Immature natural killer cell (primary cell): ENCODE measurements around the gene ANKS1B. TPM values are rescaled to one million over a fixed set of nuclear protein-coding genes. Genes with fewer than 3 reads are reported as not detected.

ENCODE experiments used
- DNase-seq, 3 donors: peaks; one replicate each; pipeline ENCODE4 v3.0.0; 2022; ENCODE audit warnings: mixed read lengths in 1 of 3
- H3K27ac Mint-ChIP-seq, 6 donors: one replicate each; pipeline ENCODE4 v1.8.0; 2020; ENCODE audit warnings: mixed read lengths in 6 of 6, mild to moderate bottlenecking in 5 of 6, inconsistent platforms in 4 of 6, moderate library complexity in 3 of 6
- H3K27me3 Mint-ChIP-seq, 3 donors: one replicate each; pipeline ENCODE4 v1.8.0; 2020 to 2021; ENCODE audit warnings: low read depth in 3 of 3, mild to moderate bottlenecking in 3 of 3, mixed read lengths in 3 of 3, moderate library complexity in 3 of 3, inconsistent platforms in 1 of 3
- H3K36me3 Mint-ChIP-seq, 3 donors: one replicate each; pipeline ENCODE4 v1.8.0; 2020; ENCODE audit warnings: mixed read lengths in 3 of 3, inconsistent platforms in 2 of 3, mild to moderate bottlenecking in 2 of 3
- H3K4me1 Mint-ChIP-seq, 2 donors: one replicate each; pipeline ENCODE4 v1.8.0; 2020; ENCODE audit warnings: inconsistent platforms in 2 of 2, mild to moderate bottlenecking in 2 of 2, mixed read lengths in 2 of 2, moderate library complexity in 1 of 2
- H3K4me3 Mint-ChIP-seq, 5 donors: one replicate each; pipeline ENCODE4 v1.8.0; 2020; ENCODE audit warnings: mild to moderate bottlenecking in 5 of 5, mixed read lengths in 5 of 5, inconsistent platforms in 3 of 5, moderate library complexity in 3 of 5
- H3K9me3 Mint-ChIP-seq, 6 donors: one replicate each; pipeline ENCODE4 v1.8.0; 2020; ENCODE audit warnings: mild to moderate bottlenecking in 6 of 6, mixed read lengths in 6 of 6, inconsistent platforms in 4 of 6, moderate library complexity in 3 of 6
- polyA plus RNA-seq, 3 donors: library from polyadenylated mRNA; unstranded; fragments of 300-500 nt; fragmentation: Illumina TruSeq; gene quantifications; one replicate each; pipeline ENCODE4 v1.2.3, GENCODE V29; 2021

Gene ANKS1B
- polyA plus RNA-seq, 3 donors from 2014 or later, result not detected

DNA sequence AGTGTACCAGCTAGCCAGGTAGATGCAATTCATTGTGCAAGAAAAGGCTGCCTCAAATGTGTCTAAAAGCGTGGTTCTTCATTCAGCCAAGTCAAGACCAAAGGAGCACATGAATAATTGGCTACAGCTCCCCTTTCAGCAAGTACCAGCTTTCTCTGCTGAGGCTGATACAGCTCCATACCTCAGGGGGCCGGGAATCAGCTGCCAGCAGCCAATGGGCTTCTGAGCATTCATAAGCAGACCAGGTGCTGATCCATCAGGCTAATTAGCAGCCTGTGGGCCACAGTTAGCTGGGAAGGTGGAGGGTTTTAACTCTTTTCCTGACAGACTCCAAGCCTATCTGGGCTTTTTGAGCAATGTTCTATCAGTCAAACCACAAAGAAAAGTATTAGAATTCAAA lies 1075.0 kb downstream of the ANKS1B start:
- no peak overlapping the region for H3K27ac Mint-ChIP-seq
- H3K27me3 Mint-ChIP-seq, result no peaks in the 10 kb centered on the region
- no peak overlapping the region for H3K4me3 Mint-ChIP-seq
- no peak for DNase-seq
- peaks cover 0 to 1% (median 0%) of the 10 kb centered on the region in 6 donors for H3K9me3 Mint-ChIP-seq
- no peaks in the 10 kb centered on the region for H3K36me3 Mint-ChIP-seq
- H3K4me1 Mint-ChIP-seq, result no peaks in the 10 kb centered on the region

DNA sequence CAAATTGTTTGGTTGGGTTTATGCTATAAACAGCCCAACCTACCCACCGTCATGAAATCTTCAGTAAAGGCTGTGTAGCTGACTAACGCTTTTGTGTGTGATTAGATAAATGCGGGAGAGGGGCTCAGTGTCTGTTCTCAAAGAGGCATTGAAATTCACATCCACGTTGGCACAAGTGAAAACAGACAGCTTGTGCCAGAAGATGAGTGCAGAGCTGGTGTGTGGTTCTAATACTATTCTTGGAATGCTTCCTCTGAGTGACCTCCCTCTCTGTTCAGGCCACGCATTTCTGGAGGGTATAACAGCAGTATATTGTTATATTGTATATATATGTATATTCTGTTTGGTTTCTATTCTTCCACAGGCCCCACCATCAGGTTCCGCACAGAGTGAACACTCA lies 1075.9 kb downstream of the ANKS1B start:
- Mint-ChIP-seq H3K27ac (no peak overlapping the region), H3K4me3 (no peak overlapping the region), H3K27me3 (no peaks in the 10 kb centered on the region), H3K9me3 (peaks cover 0 to 1% (median 0%) of the 10 kb centered on the region in 6 donors), H3K4me1 (no peaks in the 10 kb centered on the region), H3K36me3 (no peaks in the 10 kb centered on the region)
- no peak for DNase-seq

- Mint-ChIP-seq H3K36me3 (no peaks in the 10 kb centered on the region), H3K27me3 (peaks cover 0 to 2% (median 0%) of the 10 kb centered on the region in 3 donors), H3K9me3 (peaks cover 0 to 2% (median 0%) of the 10 kb centered on the region in 6 donors), H3K4me1 (no peaks in the 10 kb centered on the region), H3K4me3 (no peak overlapping the region), H3K27ac (no peak overlapping the region)
- no peak for DNase-seq
Measured at GRCh38 chr12:98903875-98904274, 1080.9 kb downstream of the ANKS1B start.

DNA sequence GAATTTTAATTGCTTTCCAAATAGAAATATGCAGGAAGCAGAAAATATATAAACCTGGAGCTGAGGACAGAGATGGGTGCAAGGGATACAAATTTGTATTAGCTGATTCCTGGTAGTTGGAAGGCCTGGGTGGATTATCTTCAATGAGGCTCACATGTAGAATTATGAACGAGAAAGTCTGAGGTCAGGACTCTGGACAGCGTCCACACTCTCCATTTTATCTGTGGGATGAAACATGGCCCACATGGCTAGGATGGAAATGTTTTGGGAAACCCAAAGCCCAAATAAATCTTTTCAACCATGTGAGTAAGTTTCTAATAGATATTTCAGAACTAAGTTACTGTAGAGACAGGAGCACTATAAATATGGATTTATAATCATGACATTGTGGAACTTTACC lies 1083.5 kb downstream of the ANKS1B start:
- Mint-ChIP-seq H3K4me3 (no peak overlapping the region), H3K4me1 (no peaks in the 10 kb centered on the region), H3K27me3 (peaks cover 4 to 13% (median 4%) of the 10 kb centered on the region in 3 donors), H3K9me3 (peaks cover 0 to 4% (median 0%) of the 10 kb centered on the region in 6 donors), H3K27ac (no peak overlapping the region), H3K36me3 (no peaks in the 10 kb centered on the region)
- no peak for DNase-seq

- H3K27me3 Mint-ChIP-seq, result peaks cover 8 to 28% (median 12%) of the 10 kb centered on the region in 3 donors
- no peaks in the 10 kb centered on the region for H3K4me1 Mint-ChIP-seq
- DNase-seq, result no peak
- no peak overlapping the region for H3K4me3 Mint-ChIP-seq
- H3K9me3 Mint-ChIP-seq, result peaks cover 0 to 17% (median 0%) of the 10 kb centered on the region in 6 donors
- H3K36me3 Mint-ChIP-seq, result peaks cover 0 to 3% (median 0%) of the 10 kb centered on the region in 3 donors
- H3K27ac Mint-ChIP-seq, result no peak overlapping the region
Measured at GRCh38 chr12:98896938-98897337, 1087.8 kb downstream of the ANKS1B start.

DNA sequence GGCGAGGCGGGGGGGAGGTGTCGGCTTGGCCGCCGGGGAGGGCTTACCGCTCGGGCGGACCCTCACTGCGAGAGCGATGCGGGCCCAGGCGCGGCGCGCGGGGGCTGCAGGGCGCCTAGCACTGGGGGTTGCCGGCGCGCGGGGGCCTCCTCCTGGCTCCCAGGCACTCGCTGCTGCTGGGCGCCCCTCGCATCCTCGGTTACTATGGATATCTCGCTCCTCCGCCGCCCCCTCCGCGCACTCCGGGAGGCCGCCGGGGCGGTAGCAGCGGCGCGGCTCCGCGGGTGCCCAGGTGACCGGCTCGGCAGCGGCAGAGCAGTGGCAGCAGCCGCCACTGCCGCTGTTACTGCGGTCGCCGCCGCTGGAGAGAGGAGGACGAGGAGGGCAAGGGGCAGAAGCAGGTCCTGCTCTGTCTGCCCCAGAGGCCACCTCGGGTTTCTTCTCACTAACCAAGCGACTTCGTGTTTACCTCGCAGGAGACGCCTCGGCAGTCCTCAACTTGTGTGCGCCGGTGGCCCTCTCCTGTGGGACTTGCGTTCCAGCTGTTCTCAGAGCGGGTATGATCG lies 1089.6 kb downstream of the ANKS1B start:
- H3K27me3 Mint-ChIP-seq, result peaks cover 8 to 28% (median 10%) of the 10 kb centered on the region in 3 donors
- peaks cover 0 to 17% (median under 1%) of the 10 kb centered on the region in 6 donors for H3K9me3 Mint-ChIP-seq
- no peaks in the 10 kb centered on the region for H3K4me1 Mint-ChIP-seq
- H3K27ac Mint-ChIP-seq, result no peak overlapping the region
- DNase-seq, result no peak
- H3K36me3 Mint-ChIP-seq, result peaks cover 0 to 3% (median 0%) of the 10 kb centered on the region in 3 donors
- no peak overlapping the region for H3K4me3 Mint-ChIP-seq

DNA sequence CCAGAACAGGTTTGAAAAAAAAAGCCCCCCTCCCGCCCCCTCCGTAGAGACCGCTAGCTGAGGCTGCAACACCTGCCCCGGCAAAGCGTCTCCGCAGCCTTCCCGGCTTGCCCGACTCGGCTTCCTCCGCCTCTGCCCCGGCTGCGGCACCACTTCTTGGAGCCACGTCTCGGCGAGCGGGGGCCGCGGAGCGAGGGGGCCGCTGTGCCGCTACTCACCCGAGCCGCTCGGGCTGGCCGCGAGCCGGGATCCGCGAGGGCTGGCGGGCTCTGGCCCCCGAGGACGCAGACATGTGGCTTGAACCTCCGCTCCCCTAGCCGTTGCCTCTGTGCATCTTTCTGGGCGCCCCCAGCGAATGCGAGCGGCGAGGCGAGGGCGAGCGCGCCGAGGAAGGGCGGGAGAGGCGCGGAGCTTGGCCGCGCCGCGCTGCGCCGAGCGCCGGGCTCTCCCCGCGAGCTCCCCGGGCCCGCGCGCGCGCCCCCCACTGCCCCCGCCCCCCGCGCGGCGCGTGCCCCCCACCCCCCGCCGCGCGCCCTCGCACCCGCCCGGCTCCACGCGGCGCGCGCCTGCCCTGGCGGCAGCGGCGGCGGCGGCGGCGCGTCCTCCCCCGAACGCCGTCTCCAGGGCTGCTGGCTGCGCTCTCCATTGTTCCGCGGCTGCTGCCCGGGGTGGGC lies 1090.2 kb downstream of the ANKS1B start:
- peaks cover 0 to 17% (median 3%) of the 10 kb centered on the region in 6 donors for H3K9me3 Mint-ChIP-seq
- H3K27me3 Mint-ChIP-seq, result peaks cover 11 to 28% (median 12%) of the 10 kb centered on the region in 3 donors
- no peak overlapping the region for H3K4me3 Mint-ChIP-seq
- H3K36me3 Mint-ChIP-seq, result peaks cover 0 to 3% (median 0%) of the 10 kb centered on the region in 3 donors
- H3K27ac Mint-ChIP-seq, result no peak overlapping the region
- H3K4me1 Mint-ChIP-seq, result no peaks in the 10 kb centered on the region
- DNase-seq, result no peak

- peaks cover 11 to 28% (median 12%) of the 10 kb centered on the region in 3 donors for H3K27me3 Mint-ChIP-seq
- H3K4me3 Mint-ChIP-seq, result no peak overlapping the region
- DNase-seq, result no peak
- no peaks in the 10 kb centered on the region for H3K4me1 Mint-ChIP-seq
- peaks cover 0 to 3% (median 0%) of the 10 kb centered on the region in 3 donors for H3K36me3 Mint-ChIP-seq
- H3K27ac Mint-ChIP-seq, result no peak overlapping the region
- peaks cover 0 to 17% (median 4%) of the 10 kb centered on the region in 6 donors for H3K9me3 Mint-ChIP-seq
Measured at GRCh38 chr12:98893675-98894411, 1090.9 kb downstream of the ANKS1B start.

DNA sequence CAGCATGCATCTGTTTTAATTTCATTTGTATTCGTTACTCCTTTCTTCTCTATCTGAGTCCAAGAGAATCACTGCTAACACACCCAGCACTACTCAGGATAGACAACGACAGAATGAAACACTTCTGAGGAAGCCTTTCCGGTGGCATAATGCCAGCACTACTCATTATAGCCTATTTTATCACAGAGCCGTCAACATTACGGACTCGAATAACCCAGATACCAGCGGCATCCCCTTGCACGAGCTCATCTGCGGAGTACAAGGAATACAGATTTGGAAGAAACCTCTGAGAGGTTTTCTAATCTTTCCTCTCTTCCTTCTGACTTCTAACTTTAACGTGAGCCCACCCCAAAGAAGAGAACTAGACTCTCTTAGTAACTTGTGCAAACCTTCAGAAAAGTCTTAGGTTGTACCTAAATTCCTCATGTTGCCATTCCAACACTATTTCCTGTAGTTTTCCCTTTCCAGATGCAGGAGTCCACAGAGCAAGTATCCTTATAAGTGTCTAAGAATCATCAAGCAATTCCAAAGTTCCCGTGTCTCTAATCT lies 1091.5 kb downstream of the ANKS1B start:
- Mint-ChIP-seq H3K27me3 (peaks cover 12 to 29% (median 12%) of the 10 kb centered on the region in 3 donors), H3K4me1 (no peaks in the 10 kb centered on the region), H3K27ac (no peak overlapping the region), H3K4me3 (no peak overlapping the region), H3K9me3 (peaks cover 0 to 17% (median 4%) of the 10 kb centered on the region in 6 donors), H3K36me3 (peaks cover 0 to 3% (median 0%) of the 10 kb centered on the region in 3 donors)
- no peak for DNase-seq

DNA sequence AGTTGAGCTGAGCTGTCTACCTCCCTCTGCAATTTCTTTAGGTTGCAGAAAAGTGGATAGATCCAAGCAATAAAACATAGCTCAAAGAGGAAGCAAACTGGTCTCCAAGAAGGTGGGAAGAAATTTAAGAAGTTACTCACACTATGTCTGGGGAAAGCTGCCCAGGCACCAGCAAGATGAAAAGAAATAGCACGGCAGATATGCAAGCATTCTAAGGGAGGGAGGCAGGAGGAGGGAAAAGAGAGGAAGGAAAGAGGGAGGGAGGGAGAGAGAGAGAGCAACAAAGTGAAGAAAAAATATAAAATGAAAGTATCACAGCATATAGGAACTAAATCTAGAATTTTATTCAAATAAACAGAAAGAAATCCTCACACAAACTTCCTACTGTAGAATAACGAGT lies 1099.0 kb downstream of the ANKS1B start:
- no peak overlapping the region for H3K4me3 Mint-ChIP-seq
- H3K36me3 Mint-ChIP-seq, result no peaks in the 10 kb centered on the region
- H3K27me3 Mint-ChIP-seq, result peaks cover 3 to 6% (median 4%) of the 10 kb centered on the region in 3 donors
- no peaks in the 10 kb centered on the region for H3K4me1 Mint-ChIP-seq
- peaks cover 0 to 13% (median under 1%) of the 10 kb centered on the region in 6 donors for H3K9me3 Mint-ChIP-seq
- DNase-seq, result no peak
- no peak overlapping the region for H3K27ac Mint-ChIP-seq

GRCh38 chr12:98883231-98883630 lies 1101.5 kb downstream of the ANKS1B start:
- Mint-ChIP-seq H3K4me1 (no peaks in the 10 kb centered on the region), H3K27me3 (peaks cover 0 to 5% (median 3%) of the 10 kb centered on the region in 3 donors), H3K27ac (no peak overlapping the region), H3K4me3 (no peak overlapping the region), H3K9me3 (peaks cover 0 to 5% (median 0%) of the 10 kb centered on the region in 6 donors), H3K36me3 (no peaks in the 10 kb centered on the region)
- DNase-seq, result no peak

DNA sequence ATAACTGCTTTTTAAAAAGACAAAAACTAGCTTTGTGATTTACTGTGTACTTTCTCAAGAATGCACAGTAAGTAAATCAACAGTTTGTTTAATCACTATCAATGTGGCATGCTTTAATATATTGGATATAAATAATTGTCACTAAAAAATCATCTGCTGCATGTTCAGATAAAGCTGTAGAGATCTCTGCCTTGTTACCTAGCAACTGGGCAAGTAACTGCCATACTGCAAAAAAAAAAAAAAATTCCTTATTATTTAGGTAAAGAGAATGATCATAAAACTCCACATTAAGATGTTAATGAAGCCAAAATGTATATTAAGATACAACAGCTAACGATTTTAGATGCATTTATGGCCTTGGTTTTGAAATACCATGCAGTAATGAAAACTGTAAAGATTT lies 1102.2 kb downstream of the ANKS1B start:
- H3K4me3 Mint-ChIP-seq, result no peak overlapping the region
- peaks cover 0 to 6% (median 0%) of the 10 kb centered on the region in 6 donors for H3K9me3 Mint-ChIP-seq
- no peak for DNase-seq
- H3K27me3 Mint-ChIP-seq, result peaks cover 0 to 3% (median 3%) of the 10 kb centered on the region in 3 donors
- H3K4me1 Mint-ChIP-seq, result no peaks in the 10 kb centered on the region
- no peaks in the 10 kb centered on the region for H3K36me3 Mint-ChIP-seq
- H3K27ac Mint-ChIP-seq, result no peak overlapping the region

DNA sequence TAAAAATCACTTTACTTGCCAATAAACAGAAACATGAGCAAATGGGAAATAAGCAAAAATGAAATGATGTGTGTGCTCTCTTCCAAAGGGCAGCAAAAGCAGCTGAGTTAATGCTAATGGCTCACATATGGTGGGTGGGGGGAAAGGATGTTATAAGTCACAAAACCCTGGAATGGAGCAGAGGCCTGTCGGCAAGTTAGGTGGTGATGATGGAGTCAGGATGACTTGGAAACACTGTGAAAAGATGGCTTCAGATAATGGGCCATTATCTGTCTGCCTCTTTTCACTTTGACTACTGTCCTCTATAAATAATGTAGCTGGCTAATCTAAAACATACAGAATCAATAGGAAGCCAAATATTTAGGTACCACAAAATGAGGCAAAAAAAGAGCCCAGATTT lies 1111.0 kb downstream of the ANKS1B start:
- Mint-ChIP-seq H3K27ac (no peak overlapping the region), H3K4me1 (peaks cover 0 to 7% of the 10 kb centered on the region in 2 donors), H3K4me3 (no peak overlapping the region), H3K27me3 (peaks cover 0 to 3% (median 3%) of the 10 kb centered on the region in 3 donors), H3K9me3 (peaks cover 0 to 11% (median 0%) of the 10 kb centered on the region in 6 donors), H3K36me3 (no peaks in the 10 kb centered on the region)
- no peak for DNase-seq

GRCh38 chr12:98870504-98870903 lies 1114.2 kb downstream of the ANKS1B start:
- H3K4me3 Mint-ChIP-seq, result no peak overlapping the region
- H3K4me1 Mint-ChIP-seq, result peaks cover 0 to 7% of the 10 kb centered on the region in 2 donors
- no peak overlapping the region for H3K27ac Mint-ChIP-seq
- no peak for DNase-seq
- H3K27me3 Mint-ChIP-seq, result peaks cover 0 to 3% (median 0%) of the 10 kb centered on the region in 3 donors
- H3K9me3 Mint-ChIP-seq, result peaks cover 0 to 2% (median 0%) of the 10 kb centered on the region in 6 donors
- H3K36me3 Mint-ChIP-seq, result no peaks in the 10 kb centered on the region
